H9 (cell line): ENCODE results near the gene IRF2BPL. TPM values are rescaled to one million over a fixed set of nuclear protein-coding genes. Genes with fewer than 3 reads are reported as not detected.

Source experiments
- DNase-seq: peaks from one replicate; pipeline ENCODE4 v3.0.0-alpha.2; 2017
- H2AFZ ChIP-seq: one replicate; pipeline ENCODE4 v1.6.1; 2013; ENCODE audit warnings: mild to moderate bottlenecking, low read length, control low read depth, moderate library complexity
- H2AK5ac ChIP-seq: 2 replicates; pipeline ENCODE4 v1.6.1; 2013; ENCODE audit warnings: low read length, control low read depth, mixed read lengths; ENCODE audit not compliant: insufficient read length
- H2BK120ac ChIP-seq: one replicate; pipeline ENCODE4 v1.6.1; 2013; ENCODE audit warnings: low read depth, mild to moderate bottlenecking, low read length, control low read depth, inconsistent platforms; ENCODE audit not compliant: poor library complexity, severe bottlenecking
- H2BK12ac ChIP-seq: 2 replicates; pipeline ENCODE4 v1.6.1; 2013; ENCODE audit warnings: low read length, control low read depth, mixed read lengths, low read depth; ENCODE audit not compliant: insufficient read length
- H2BK15ac ChIP-seq: 2 replicates; pipeline ENCODE4 v1.6.1; 2013; ENCODE audit warnings: low read depth, low read length, control low read depth
- H2BK20ac ChIP-seq: one replicate; pipeline ENCODE4 v1.6.1; 2013; ENCODE audit warnings: low read depth, mild to moderate bottlenecking, low read length, control low read depth, inconsistent platforms; ENCODE audit not compliant: poor library complexity, severe bottlenecking
- H2BK5ac ChIP-seq: 2 replicates; pipeline ENCODE4 v1.6.1; 2013; ENCODE audit warnings: low read length, control low read depth, mixed read lengths; ENCODE audit not compliant: insufficient read length
- H3K14ac ChIP-seq: 2 replicates; pipeline ENCODE4 v1.6.1; 2013; ENCODE audit warnings: low read length, control low read depth; ENCODE audit not compliant: insufficient read depth
- H3K18ac ChIP-seq: 2 replicates; pipeline ENCODE4 v1.6.1; 2013; ENCODE audit warnings: low read depth, mild to moderate bottlenecking, mixed read lengths, low read length, control low read depth; ENCODE audit not compliant: insufficient read length
- H3K23ac ChIP-seq: 2 replicates; pipeline ENCODE4 v1.6.1; 2013; ENCODE audit warnings: low read length, control low read depth, mixed read lengths, low read depth; ENCODE audit not compliant: insufficient read length
- H3K23me2 ChIP-seq: 2 replicates; pipeline ENCODE4 v1.6.1; 2013; ENCODE audit warnings: low read depth, mild to moderate bottlenecking, mixed read lengths, low read length, control low read depth; ENCODE audit not compliant: insufficient read length, poor library complexity, severe bottlenecking
- H3K27ac ChIP-seq: 2 replicates; pipeline ENCODE4 v1.5.1; 2013; ENCODE audit warnings: low read length, control low read depth, mixed read lengths, low read depth; ENCODE audit not compliant: insufficient read length
- H3K27me3 ChIP-seq: 2 replicates; pipeline ENCODE4 v1.6.1; 2013; ENCODE audit warnings: low read length, control low read depth, inconsistent platforms; ENCODE audit not compliant: insufficient read depth
- H3K4ac ChIP-seq: 2 replicates; pipeline ENCODE4 v1.6.1; 2013; ENCODE audit warnings: low read depth, mild to moderate bottlenecking, control low read depth, inconsistent platforms, low read length, moderate library complexity
- H3K4me1 ChIP-seq: 2 replicates; pipeline ENCODE4 v1.6.1; 2013; ENCODE audit warnings: low read length, control low read depth, inconsistent platforms; ENCODE audit not compliant: insufficient read depth
- H3K4me2 ChIP-seq: 2 replicates; pipeline ENCODE4 v1.6.1; 2013; ENCODE audit warnings: low read length, control low read depth, mixed read lengths; ENCODE audit not compliant: insufficient read length, insufficient read depth
- H3K56ac ChIP-seq: 2 replicates; pipeline ENCODE4 v1.6.1; 2013; ENCODE audit warnings: low read depth, mild to moderate bottlenecking, mixed read lengths, low read length, control low read depth; ENCODE audit not compliant: insufficient read length
- H3K79me1 ChIP-seq: 2 replicates; pipeline ENCODE4 v1.6.1; 2013; ENCODE audit warnings: low read depth, mild to moderate bottlenecking, moderate library complexity, low read length, control low read depth, inconsistent platforms; ENCODE audit not compliant: insufficient read depth, poor library complexity, severe bottlenecking
- H3K79me2 ChIP-seq: 2 replicates; pipeline ENCODE4 v1.6.1; 2013; ENCODE audit warnings: low read length, control low read depth, inconsistent platforms; ENCODE audit not compliant: insufficient read depth
- H3K9ac ChIP-seq: 2 replicates; pipeline ENCODE4 v1.6.1; 2013; ENCODE audit warnings: low read length, control low read depth, mixed read lengths; ENCODE audit not compliant: insufficient read length; ENCODE audit errors: extremely low read depth
- H3K9me3 ChIP-seq: one replicate; pipeline ENCODE4 v1.6.1; 2013; ENCODE audit warnings: low read depth, low read length, inconsistent platforms; ENCODE audit not compliant: control insufficient read depth
- H3T11ph ChIP-seq: one replicate; pipeline ENCODE4 v1.6.1; 2013; ENCODE audit warnings: mild to moderate bottlenecking, low read length, control low read depth, inconsistent platforms
- H4K20me1 ChIP-seq: one replicate; pipeline ENCODE4 v1.6.1; 2013; ENCODE audit not compliant: control insufficient read depth, insufficient read length, insufficient read depth
- H4K5ac ChIP-seq: 2 replicates; pipeline ENCODE4 v1.6.1; 2013; ENCODE audit warnings: low read depth, mild to moderate bottlenecking, mixed read lengths, low read length, control low read depth; ENCODE audit not compliant: insufficient read length
- H4K8ac ChIP-seq: replicated peaks from 2 replicates; pipeline ENCODE4 v1.6.1; 2013; ENCODE audit warnings: low read length, control low read depth, mixed read lengths, low read depth; ENCODE audit not compliant: insufficient read length
- H4K91ac ChIP-seq: 2 replicates; pipeline ENCODE4 v1.6.1; 2013; ENCODE audit warnings: low read depth, mild to moderate bottlenecking, moderate library complexity, mixed read lengths, low read length, control low read depth; ENCODE audit not compliant: insufficient read length
- H3K27ac Mint-ChIP-seq, 3 experiments: 2 replicates in 2 of 3; 3 replicates in 1 of 3; pipeline ENCODE4 v1.8.0; 2020 to 2021; ENCODE audit warnings: mixed read lengths in 3 of 3, mild to moderate bottlenecking in 1 of 3, moderate library complexity in 1 of 3
- H3K27me3 Mint-ChIP-seq: 2 replicates; pipeline ENCODE4 v1.8.0; 2021; ENCODE audit warnings: low read depth, mild to moderate bottlenecking, moderate library complexity, mixed read lengths
- H3K36me3 Mint-ChIP-seq, 3 experiments: 2 replicates in 2 of 3; 3 replicates in 1 of 3; pipeline ENCODE4 v1.8.0; 2020 to 2021; ENCODE audit warnings: low read depth in 3 of 3, mixed read lengths in 3 of 3; ENCODE audit not compliant: insufficient read depth in 1 of 3
- H3K4me1 Mint-ChIP-seq, 2 experiments: 2 replicates each; pipeline ENCODE4 v1.8.0; 2020; ENCODE audit warnings: mixed read lengths in 2 of 2
- H3K4me3 Mint-ChIP-seq, 2 experiments: 2 replicates in 1 of 2; 3 replicates in 1 of 2; pipeline ENCODE4 v1.8.0; 2020 to 2021; ENCODE audit warnings: mild to moderate bottlenecking in 2 of 2, mixed read lengths in 2 of 2, moderate library complexity in 1 of 2
- H3K9me3 Mint-ChIP-seq, 2 experiments: 2 replicates in 1 of 2; 3 replicates in 1 of 2; pipeline ENCODE4 v1.8.0; 2020; ENCODE audit warnings: mild to moderate bottlenecking in 2 of 2, mixed read lengths in 2 of 2, moderate library complexity in 1 of 2
- WGBS: extraction: QIAGEN DNeasy Blood & Tissue Kit; methylation state at CpG from one replicate; pipeline ENCODE4 v1.1.7; 2013; ENCODE audit warnings: missing lambda C conversion rate, low lambda C conversion rate, mixed read lengths; ENCODE audit not compliant: insufficient read length; ENCODE audit errors: extremely low coverage; 5-methylcytosine and 5-hydroxymethylcytosine counted together
- total RNA-seq: library from RNA; stranded (reverse); gene quantifications from 2 replicates; pipeline ENCODE4 v1.2.1, GENCODE V29; 2021
- TF ChIP-seq, protein P1 (sequence below): fragments of 200-600 bp; sonication (generic); conservative IDR thresholded peaks from 3 replicates; pipeline ENCODE4 v1.8.0; 2021; ENCODE audit warnings: antibody characterized with exemption, mild to moderate bottlenecking

The IRF2BPL gene
- total RNA-seq, 1 experiment from 2014 or later: 59.0 TPM

DNA sequence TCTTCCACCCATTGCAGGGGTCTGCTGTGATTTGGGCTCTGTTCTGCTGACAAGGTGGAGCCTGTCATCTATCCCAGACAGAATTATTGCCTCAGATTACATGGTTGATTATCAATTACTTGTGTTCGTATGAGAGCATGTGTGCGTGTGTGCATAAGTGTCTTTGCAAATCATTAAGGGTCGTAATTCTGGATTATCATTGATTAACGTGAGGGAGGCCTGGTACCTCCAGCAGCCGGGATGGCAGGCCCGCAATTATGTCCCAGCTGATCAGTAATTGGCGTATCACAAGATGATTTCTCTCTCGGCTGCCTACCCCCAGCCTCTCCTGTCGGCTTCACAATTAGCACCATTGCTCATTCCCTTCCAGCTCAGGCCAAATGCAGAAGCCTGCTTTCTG, 29.6 kb upstream of the IRF2BPL start:
- Histone ChIP-seq H3T11ph (no peak overlapping the region), H3K4ac (no peak overlapping the region), H2BK20ac (no peak overlapping the region), H3K14ac (no peak overlapping the region), H3K56ac (no peak overlapping the region), H4K5ac (no peak overlapping the region), H3K79me2 (no peaks in the 10 kb centered on the region), H3K23ac (no peak overlapping the region), H2BK5ac (no peak overlapping the region), H3K18ac (no peak overlapping the region), H4K91ac (no peak overlapping the region), H3K4me1 (peaks cover 5% of the 10 kb centered on the region; the same call in 1 of the 2 replicates), H2AFZ (no peak overlapping the region), H3K79me1 (no peaks in the 10 kb centered on the region), H2BK12ac (no peak overlapping the region), H2BK15ac (no peak overlapping the region), H4K20me1 (no peaks in the 10 kb centered on the region), H3K27me3 (no peaks in the 10 kb centered on the region), H3K23me2 (no peaks in the 10 kb centered on the region), H3K9me3 (no peaks in the 10 kb centered on the region), H3K9ac (no peak overlapping the region), H3K4me2 (no peak overlapping the region), H2BK120ac (no peak overlapping the region), H4K8ac (no peak overlapping the region), H3K27ac (no peak overlapping the region), H2AK5ac (no peak overlapping the region)
- Mint-ChIP-seq H3K36me3 (no peaks in the 10 kb centered on the region), H3K27me3 (peaks cover 13% of the 10 kb centered on the region), H3K27ac (no peak overlapping the region; a peak in 1 of 7 replicates), H3K4me3 (no peak overlapping the region), H3K9me3 (peaks cover 0 to 5% of the 10 kb centered on the region in 2 experiments), H3K4me1 (peaks cover 23 to 24% of the 10 kb centered on the region in 2 experiments)
- DNase-seq: no peak
- TF ChIP-seq, protein P1, sequence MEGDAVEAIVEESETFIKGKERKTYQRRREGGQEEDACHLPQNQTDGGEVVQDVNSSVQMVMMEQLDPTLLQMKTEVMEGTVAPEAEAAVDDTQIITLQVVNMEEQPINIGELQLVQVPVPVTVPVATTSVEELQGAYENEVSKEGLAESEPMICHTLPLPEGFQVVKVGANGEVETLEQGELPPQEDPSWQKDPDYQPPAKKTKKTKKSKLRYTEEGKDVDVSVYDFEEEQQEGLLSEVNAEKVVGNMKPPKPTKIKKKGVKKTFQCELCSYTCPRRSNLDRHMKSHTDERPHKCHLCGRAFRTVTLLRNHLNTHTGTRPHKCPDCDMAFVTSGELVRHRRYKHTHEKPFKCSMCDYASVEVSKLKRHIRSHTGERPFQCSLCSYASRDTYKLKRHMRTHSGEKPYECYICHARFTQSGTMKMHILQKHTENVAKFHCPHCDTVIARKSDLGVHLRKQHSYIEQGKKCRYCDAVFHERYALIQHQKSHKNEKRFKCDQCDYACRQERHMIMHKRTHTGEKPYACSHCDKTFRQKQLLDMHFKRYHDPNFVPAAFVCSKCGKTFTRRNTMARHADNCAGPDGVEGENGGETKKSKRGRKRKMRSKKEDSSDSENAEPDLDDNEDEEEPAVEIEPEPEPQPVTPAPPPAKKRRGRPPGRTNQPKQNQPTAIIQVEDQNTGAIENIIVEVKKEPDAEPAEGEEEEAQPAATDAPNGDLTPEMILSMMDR: no peak
- whole genome bisulfite sequencing: no CpG with 5 or more reads among the region's 9 CpGs
